ENCODE measurements around the gene SLC16A13.
"Not testable (repeated sequence)": the region's sequence is repeated elsewhere in the genome, so short reads cannot be mapped to it uniquely, and the experiment has no call there.

SLC16A13 gene

GRCh38 chr17:7035591-7036368 is at the start of gene SLC16A13:
TSS of gene SLC16A13 (plus strand) at chr17:7036015. CDS start at chr17:7036383, 368 bp downstream.
- DNase-seq, result peak; percentile 99

- no peak for DNase-seq
Observed at GRCh38 chr17:6986676-6987075, 49.1 kb upstream of the SLC16A13 start.

DNA sequence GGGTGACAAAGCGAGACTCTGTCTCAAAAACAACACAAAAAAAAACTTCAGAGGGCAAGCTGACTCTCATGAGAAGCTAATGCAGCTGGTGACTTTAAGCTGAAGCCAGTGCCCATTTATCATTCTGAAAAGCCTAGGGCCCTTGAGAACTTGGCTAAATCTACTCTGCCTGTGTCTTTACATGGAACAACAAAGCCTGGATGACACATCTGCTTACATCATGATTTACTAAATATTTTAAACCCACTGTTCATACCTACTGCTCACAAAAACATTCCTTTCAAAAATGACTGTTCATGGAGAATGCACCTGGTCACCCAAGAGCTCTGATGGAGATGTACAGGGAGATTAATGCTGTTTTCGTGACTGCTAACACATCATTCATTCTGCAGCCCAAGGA is 46.0 kb upstream of the SLC16A13 start:
- DNase-seq, result no peak

DNA sequence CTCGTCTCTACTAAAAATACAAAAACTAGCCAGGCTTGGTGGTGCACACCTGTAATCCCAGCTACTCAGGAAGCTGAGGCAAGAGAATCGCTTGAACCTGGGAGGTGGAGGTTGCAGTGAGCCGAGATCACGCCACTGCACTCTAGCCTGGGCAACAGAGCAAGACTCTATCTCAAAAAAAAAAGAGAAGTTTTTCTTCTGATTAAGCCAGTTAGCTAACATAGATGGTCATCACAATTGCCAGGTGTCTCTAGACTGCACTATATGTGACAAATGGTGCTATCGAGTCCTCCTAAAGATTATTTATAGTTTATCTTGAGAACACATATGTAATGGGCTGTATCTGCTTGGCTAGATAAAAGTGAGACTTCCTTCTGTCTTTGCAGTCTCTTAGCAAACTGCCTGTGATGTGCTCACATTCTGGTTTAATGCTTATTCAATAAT is 42.2 kb upstream of the SLC16A13 start:
- not testable (repeated sequence) for DNase-seq

DNA sequence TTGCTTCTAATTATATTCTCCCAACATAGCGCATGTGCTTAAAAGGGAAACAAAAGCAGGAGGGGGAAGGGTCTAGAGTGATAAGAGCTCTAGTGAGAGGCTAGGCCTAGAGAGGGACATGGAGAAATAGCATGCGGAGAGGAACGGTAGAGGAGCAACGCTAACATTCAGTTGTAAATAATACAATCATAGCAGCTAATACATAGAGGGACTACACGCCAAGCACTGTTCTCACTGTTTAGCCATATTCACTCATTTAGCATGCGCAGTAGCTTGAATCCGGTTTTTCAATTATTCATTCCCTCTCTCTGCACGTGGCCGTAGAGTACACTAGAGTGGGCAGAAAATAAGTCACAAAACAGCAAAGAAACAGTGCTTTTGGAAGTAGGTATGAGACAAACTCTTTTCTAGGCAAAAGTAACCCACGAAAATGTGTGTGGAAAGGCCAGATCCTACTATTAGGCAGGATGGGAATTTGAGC is 41.7 kb upstream of the SLC16A13 start:
- DNase-seq, result no peak

DNA sequence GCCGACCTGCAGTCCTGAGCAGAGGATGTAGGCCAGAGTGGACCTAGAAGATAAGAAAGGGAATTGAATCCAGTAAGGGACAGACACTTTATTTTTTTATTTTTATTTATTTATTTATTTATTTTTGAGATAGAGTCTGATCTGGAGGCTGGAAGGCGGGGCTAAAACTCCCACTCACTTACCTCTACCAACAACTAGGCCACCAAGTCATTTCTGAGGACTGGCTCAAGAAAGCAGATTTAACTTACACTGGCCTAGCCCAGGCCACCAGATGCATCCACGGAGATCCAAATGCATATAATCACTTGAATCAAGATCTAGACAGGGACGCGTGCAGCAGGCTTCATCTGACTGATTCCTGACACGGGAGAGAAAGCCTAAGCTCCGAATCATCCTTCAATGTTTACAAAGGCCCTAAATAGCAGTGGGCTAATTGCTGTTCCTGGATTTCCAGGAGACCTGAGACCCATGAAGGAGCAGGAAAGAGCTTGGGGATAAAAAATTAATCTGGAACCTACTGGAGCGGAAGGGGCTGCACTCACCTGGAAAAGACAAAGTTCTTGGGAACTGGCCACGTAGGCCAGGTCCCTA is 41.1 kb upstream of the SLC16A13 start:
- DNase-seq, result no peak

GRCh38 chr17:6995500-6996255 is 40.1 kb upstream of the SLC16A13 start, which contains the start of gene ALOX12:
TSS of gene ALOX12 (plus strand) at chr17:6996049. CDS start at chr17:6996118, 69 bp downstream.
- DNase-seq, result no peak

DNA sequence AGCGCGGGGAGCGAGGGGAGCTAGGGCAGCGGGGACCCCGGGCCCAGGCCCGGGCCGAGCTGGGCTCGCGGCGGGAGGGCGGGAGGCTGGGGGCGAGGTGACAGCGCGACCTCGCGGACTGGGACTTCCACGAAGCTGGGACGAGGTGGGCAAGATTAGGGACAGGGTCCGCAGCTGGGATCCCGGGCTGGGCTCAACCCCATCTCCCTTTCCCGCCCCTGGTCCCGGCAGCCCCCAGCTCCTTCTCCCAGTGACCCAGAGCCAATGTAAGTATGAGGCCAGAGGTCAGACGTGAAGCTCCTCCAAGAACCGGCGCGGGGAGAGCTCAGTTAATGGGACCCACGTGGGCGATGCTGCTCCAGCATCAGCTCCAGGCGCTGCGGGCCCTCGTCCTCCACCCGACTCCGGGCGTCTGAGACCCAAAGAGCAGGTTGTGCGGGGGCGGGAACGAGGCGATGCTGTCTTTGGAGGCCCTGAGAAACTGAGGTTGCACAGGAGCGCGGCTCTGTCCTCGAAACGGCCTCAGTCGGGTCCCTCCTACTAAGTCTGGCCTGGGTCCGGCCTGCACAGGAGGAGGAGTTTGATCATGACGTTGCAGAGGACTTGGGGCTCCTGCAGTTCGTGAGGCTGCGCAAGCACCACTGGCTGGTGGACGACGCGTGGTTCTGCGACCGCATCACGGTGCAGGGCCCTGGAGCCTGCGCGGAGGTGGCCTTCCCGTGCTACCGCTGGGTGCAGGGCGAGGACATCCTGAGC is 39.4 kb upstream of the SLC16A13 start:
- DNase-seq, result no peak

DNA sequence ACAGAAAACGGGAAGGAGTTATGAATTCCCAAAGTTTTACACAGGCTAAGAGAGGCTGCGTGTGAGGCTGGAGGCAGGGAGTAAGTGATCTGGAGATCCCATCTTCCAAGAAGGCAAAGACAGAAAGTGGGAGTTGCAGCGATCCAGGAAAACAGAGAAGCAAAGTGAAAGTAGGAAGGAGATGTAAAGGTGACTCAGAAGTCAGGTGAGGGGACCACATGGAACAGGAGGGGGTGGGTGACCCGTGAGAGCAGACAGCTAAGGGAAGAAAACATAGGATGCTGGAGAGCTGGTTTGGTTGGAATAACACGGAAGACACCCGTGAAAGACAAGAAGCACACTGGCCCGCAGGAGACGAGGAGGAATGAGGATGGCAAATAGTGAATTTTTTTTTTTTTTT is 38.6 kb upstream of the SLC16A13 start:
- DNase-seq, result no peak

DNA sequence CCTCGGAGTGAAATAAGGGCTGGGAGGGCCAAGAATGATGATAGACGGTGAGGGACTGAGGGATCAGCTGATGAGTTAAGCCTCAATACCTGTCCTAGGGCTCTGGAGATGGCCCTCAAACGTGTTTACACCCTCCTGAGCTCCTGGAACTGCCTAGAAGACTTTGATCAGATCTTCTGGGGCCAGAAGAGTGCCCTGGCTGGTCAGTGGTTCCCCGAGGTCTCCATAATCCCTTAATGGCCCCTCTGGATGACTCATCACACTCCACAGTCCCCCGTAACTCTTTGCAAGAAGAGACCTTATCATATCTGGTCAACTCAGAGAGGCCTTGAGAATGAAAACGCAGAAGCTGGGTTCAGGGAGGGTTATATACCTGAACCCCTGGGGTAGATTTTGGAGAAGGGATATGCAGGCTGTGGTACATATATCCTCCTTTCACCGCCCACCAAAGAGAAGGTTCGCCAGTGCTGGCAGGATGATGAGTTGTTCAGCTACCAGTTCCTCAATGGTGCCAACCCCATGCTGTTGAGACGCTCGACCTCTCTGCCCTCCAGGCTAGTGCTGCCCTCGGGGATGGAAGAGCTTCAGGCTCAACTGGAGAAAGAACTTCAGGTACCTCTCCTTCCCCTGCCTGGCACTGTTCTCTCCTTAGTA is 36.8 kb upstream of the SLC16A13 start:
- DNase-seq, result no peak

DNA sequence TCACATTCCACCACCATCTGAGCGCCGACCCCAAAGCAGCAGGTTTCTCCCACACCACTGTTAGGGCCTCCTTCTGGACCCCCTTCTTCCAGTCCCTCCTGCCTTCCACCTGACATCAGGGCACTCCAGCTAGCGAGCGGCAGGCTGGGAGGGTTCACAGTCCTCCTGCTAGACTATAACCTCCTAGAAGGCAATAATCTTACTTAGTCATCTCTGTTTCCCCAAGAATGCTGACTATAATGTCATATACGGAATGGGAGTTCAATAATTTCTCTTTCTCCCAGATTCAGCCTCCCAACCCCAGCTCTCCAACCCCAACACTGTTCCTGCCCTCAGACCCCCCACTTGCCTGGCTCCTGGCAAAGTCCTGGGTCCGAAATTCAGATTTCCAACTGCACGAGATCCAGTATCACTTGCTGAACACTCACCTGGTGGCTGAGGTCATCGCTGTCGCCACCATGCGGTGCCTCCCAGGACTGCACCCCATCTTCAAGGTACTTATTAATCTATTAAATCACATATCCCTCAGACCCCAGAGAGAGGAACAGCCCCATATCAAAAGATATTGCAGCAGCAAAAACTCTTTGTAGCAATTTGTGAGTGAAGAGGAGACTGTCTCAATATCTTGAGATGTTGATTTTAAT is 34.4 kb upstream of the SLC16A13 start:
- DNase-seq, result peak; percentile 61

DNA sequence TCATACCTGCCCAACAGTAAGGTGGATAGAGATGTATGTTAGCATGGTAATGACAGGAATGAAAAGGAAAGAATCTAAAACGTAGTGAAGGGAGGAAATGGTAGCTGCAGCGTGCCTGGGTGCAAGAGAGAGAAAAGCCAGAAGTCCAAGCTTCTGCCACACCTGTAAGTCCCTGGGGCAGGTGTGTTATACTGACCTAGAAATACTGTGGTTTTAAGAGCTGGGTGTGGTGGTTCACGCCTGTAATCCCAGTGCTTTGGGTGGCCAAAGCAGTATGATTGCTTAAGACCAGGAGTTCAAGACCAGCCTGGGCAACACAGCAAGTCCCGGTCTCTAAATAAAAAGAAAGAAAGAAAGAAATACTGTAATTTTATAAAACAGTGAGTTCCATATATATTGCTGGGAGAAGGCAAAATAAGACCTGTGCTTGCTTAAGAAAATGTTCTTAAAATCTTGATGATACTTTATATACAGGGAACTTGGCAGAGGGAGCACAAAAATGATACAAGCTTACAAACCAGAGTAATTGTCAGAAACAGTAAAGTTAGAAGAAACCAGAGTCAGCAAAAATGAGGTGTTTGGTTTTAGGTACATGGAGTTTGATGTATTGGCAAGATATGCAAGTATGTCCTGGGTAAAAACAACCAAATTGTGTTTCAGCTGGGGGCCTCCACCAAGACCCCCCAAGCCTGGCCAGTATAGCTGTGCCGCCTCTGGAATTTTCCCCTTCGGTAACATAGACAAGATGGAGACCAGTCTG is 33.3 kb upstream of the SLC16A13 start:
- no peak for DNase-seq

DNA sequence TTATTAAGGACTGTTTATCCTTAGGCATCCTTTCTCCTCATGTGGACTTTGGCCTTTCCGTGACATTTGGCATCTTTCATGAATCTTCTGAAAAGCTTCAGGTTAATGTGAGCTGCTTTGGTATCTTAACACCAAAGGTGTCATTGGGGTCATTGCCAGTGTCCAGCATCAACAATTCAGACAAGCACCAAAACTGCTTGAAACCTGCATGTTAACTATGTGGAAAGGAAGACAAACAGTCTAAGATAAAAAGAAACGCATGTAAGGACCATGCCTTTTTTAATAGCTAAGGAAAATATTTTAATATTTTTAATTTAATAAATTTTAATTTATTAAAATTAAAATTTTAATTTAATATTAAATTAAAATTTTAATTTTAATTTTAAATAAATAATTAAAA is 32.1 kb upstream of the SLC16A13 start:
- DNase-seq, result no peak

DNA sequence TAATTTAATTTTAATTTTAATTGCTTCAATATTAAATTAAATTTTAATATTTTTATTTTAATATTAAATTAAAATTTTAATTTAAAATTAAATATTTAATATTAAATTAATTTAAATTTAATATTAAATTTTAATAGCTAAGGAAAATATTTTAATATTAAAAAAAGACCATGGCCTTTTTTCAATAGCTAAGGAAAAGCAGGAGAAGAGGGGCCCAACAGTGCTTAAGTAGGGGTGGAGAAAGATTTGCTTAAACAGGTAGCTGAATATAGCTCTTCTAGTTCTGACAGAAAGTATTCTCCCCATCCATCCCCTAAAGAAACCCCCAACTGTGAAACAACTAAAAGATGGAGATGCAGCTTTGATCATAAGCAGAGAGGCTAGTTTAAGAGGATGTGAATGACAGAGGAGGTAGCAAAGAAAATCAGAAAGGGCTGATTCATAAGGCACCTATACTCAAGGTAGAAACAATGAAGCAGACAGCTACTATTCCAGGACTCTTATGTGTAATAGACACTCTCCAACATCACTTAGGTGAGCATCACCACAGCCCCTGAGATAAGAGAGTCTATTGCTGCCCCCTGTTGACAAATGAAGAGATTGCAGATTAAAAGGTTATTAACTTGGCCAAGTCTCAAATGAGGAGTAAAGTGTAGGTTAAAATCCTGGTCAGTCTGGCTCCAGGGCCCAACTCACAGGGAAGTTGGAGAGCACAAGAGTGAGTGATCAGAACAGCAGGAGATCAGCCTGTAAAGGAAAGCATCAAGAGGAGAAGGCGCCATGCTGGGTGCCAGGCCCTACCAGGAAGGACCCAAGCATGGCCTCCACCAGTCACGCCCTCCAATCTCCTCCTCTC is 31.2 kb upstream of the SLC16A13 start:
- DNase-seq, result peak; percentile 7

DNA sequence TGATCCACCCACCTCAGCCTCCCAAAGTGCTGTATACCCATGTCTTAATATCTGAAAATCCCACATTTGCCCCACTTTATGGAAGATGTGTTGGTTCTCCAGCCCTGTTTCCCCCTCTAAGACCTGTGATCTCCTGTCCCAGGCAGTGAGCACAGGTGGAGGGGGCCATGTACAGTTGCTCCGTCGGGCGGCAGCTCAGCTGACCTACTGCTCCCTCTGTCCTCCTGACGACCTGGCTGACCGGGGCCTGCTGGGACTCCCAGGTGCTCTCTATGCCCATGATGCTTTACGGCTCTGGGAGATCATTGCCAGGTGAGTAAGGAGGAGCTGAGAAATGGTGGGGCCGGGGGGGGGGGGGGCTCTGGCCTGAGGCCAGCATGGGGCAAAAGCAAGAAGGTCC is 30.1 kb upstream of the SLC16A13 start:
- no peak for DNase-seq

DNA sequence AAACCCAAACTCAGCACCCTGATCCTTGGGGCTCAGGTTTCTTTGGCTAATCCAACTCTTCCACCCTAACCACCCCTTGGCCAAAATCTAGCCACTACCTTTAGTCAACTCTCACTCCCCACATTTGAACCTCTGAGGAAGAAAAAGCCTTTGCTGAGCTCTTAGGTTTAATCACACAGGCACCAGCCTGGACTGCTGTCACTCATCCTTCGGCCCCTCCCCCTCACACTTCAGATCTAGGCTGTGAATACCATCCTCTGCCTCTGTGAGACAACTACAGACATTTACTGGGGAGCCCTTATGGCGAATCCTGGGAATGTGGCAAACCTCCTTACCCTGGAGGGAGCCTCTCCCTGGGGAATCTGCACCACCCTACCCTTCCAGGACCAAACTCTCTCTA is 28.7 kb upstream of the SLC16A13 start:
- DNase-seq, result no peak

- no peak for DNase-seq
Observed at GRCh38 chr17:7010523-7010922, 25.3 kb upstream of the SLC16A13 start.

DNA sequence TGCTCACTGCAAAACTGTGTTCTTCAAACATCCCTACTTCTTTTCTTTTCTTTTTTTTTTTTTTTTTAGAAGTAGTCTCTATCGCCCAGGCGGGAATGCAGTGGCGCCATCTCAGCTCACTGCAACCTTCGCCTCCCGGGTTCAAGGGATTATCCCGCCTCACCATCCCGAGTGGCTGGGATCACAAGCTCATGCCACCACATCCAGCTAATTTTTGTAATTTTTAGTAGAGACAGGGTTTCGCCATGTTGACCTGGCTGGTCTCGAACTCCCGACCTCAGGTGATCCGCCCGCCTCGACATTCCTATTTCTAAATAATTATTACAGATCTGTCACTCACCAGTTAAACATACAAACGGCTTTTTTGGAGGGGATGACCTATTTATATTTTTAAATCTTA is 24.4 kb upstream of the SLC16A13 start:
- DNase-seq, result no peak

DNA sequence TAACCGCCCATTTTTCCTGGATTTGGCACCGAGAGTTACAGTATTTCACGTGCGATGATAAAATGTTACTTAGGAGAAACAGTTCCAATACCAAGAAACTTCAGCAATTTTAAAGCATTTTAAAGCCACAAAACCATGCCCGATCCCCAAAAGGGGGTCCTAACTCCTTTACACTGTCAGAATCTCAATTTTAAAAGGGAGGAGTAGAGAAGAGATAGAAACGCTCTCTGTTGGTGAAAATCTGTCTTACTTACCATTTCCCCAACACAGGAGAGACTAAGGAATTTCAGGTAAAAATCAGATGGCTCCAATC is 23.9 kb upstream of the SLC16A13 start:
- DNase-seq, result no peak

All from activated naive CD4-positive, alpha-beta T cell treated with Interleukin-2 at 50 U/mL for 16 hours (primary cell).